Stimulated activated naive B cell treated with anti-CD40 and anti-IgM and Interleukin-4, amounts not matched to agents 10 μg/mL and 1 μg/mL and 100 μg/mL, for 72 hours (primary cell): ENCODE results near the gene ZNF516.
A peak's percentile ranks its signal among the peaks of the same experiment; 100 is the strongest.
"Not testable (repeated sequence)": the region's sequence is repeated elsewhere in the genome, so short reads cannot be mapped to it uniquely, and the experiment has no call there.

Experiments used
- ATAC-seq, 2 donors: fragments of 150-1000 bp; cut with Tn5 transposase; replicated peaks; 2 replicates each; pipeline ENCODE4 v1.10.0; 2021; ENCODE audit warnings: moderate library complexity in 1 of 2
- DNase-seq: peaks from one replicate; pipeline ENCODE4 v3.0.0; 2021
- H3K27ac Mint-ChIP-seq: one replicate; pipeline ENCODE4 v1.8.0; 2022; ENCODE audit warnings: mild to moderate bottlenecking, mixed read lengths
- H3K27me3 Mint-ChIP-seq, 2 donors: one replicate each; pipeline ENCODE4 v1.8.0; 2022; ENCODE audit warnings: mixed read lengths in 2 of 2
- H3K36me3 Mint-ChIP-seq, 2 donors: one replicate each; pipeline ENCODE4 v1.8.0; 2022; ENCODE audit warnings: mixed read lengths in 2 of 2, mild to moderate bottlenecking in 1 of 2
- H3K4me1 Mint-ChIP-seq, 2 donors: one replicate each; pipeline ENCODE4 v1.8.0; 2022; ENCODE audit warnings: mixed read lengths in 2 of 2, mild to moderate bottlenecking in 1 of 2
- H3K4me3 Mint-ChIP-seq, 2 donors: one replicate each; pipeline ENCODE4 v1.8.0; 2022; ENCODE audit warnings: mild to moderate bottlenecking in 2 of 2, mixed read lengths in 2 of 2, moderate library complexity in 1 of 2
- H3K9me3 Mint-ChIP-seq, 2 donors: one replicate each; pipeline ENCODE4 v1.8.0; 2022; ENCODE audit warnings: mixed read lengths in 2 of 2, mild to moderate bottlenecking in 1 of 2

ZNF516 gene

GRCh38 chr18:76475450-76476194 is 19.4 kb downstream of the ZNF516 start:
- no peaks in the 10 kb centered on the region for H3K27me3 Mint-ChIP-seq
- DNase-seq = no peak
- no peaks in the 10 kb centered on the region for H3K9me3 Mint-ChIP-seq
- no peak overlapping the region for H3K4me3 Mint-ChIP-seq
- no peak for ATAC-seq
- no peak overlapping the region for H3K27ac Mint-ChIP-seq
- H3K4me1 Mint-ChIP-seq = peaks cover 30 to 66% of the 10 kb centered on the region in 2 donors
- H3K36me3 Mint-ChIP-seq = peaks cover 6 to 9% of the 10 kb centered on the region in 2 donors

- ATAC-seq (no peak), DNase-seq (no peak)
- Mint-ChIP-seq H3K27me3 (no peaks in the 10 kb centered on the region), H3K36me3 (peaks cover 6 to 9% of the 10 kb centered on the region in 2 donors), H3K27ac (no peak overlapping the region), H3K9me3 (no peaks in the 10 kb centered on the region), H3K4me3 (no peak overlapping the region), H3K4me1 (peaks cover 30 to 63% of the 10 kb centered on the region in 2 donors)
These were observed 20.2 kb downstream of the ZNF516 start for GRCh38 chr18:76474824-76475223.

- not testable (repeated sequence) for H3K9me3 Mint-ChIP-seq, DNase-seq, H3K27ac Mint-ChIP-seq, H3K4me3 Mint-ChIP-seq, H3K27me3 Mint-ChIP-seq, ATAC-seq
- peaks cover 6 to 13% of the 10 kb centered on the region in 2 donors for H3K36me3 Mint-ChIP-seq
- peaks cover 32 to 57% of the 10 kb centered on the region in 2 donors for H3K4me1 Mint-ChIP-seq
These were observed 21.5 kb downstream of the ZNF516 start for GRCh38 chr18:76473521-76473920.

GRCh38 chr18:76472829-76473228 is 22.2 kb downstream of the ZNF516 start:
- Mint-ChIP-seq H3K27me3 (no peaks in the 10 kb centered on the region), H3K36me3 (peaks cover 6 to 15% of the 10 kb centered on the region in 2 donors), H3K9me3 (no peaks in the 10 kb centered on the region), H3K4me1 (peaks cover 32 to 60% of the 10 kb centered on the region in 2 donors), H3K4me3 (no peak overlapping the region), H3K27ac (no peak overlapping the region)
- ATAC-seq (no peak), DNase-seq (no peak)

GRCh38 chr18:76471593-76471992 is 23.4 kb downstream of the ZNF516 start:
- peaks cover 6 to 15% of the 10 kb centered on the region in 2 donors for H3K36me3 Mint-ChIP-seq
- no peaks in the 10 kb centered on the region for H3K9me3 Mint-ChIP-seq
- no peak overlapping the region for H3K4me3 Mint-ChIP-seq
- no peak for ATAC-seq
- no peak for DNase-seq
- no peak overlapping the region for H3K27ac Mint-ChIP-seq
- H3K4me1 Mint-ChIP-seq = peaks cover 30 to 57% of the 10 kb centered on the region in 2 donors
- no peaks in the 10 kb centered on the region for H3K27me3 Mint-ChIP-seq

- Mint-ChIP-seq H3K4me3 (peak overlapping the region in 1 of 2 donors; percentile 2), H3K27me3 (no peaks in the 10 kb centered on the region), H3K4me1 (peaks cover 23 to 36% of the 10 kb centered on the region in 2 donors), H3K9me3 (no peaks in the 10 kb centered on the region), H3K36me3 (peaks cover 9 to 15% of the 10 kb centered on the region in 2 donors), H3K27ac (no peak overlapping the region)
- ATAC-seq = no peak
- DNase-seq = no peak
These were observed 26.4 kb downstream of the ZNF516 start for GRCh38 chr18:76468345-76469304.

- peak overlapping the region; percentile 58 to 74 for H3K4me3 Mint-ChIP-seq
- H3K27ac Mint-ChIP-seq = peak overlapping the region; percentile 71
- ATAC-seq (peak; percentile 44 to 47), DNase-seq (no peak)
- no peaks in the 10 kb centered on the region for H3K9me3 Mint-ChIP-seq
- peaks cover 25 to 36% of the 10 kb centered on the region in 2 donors for H3K4me1 Mint-ChIP-seq
- peaks cover 12 to 15% of the 10 kb centered on the region in 2 donors for H3K36me3 Mint-ChIP-seq
- H3K27me3 Mint-ChIP-seq = no peaks in the 10 kb centered on the region
These were observed 27.5 kb downstream of the ZNF516 start for GRCh38 chr18:76467371-76468190.

- Mint-ChIP-seq H3K27ac (peak overlapping the region; percentile 66), H3K27me3 (no peaks in the 10 kb centered on the region), H3K9me3 (no peaks in the 10 kb centered on the region), H3K4me1 (peaks cover 23 to 36% of the 10 kb centered on the region in 2 donors), H3K36me3 (peaks cover 14 to 16% of the 10 kb centered on the region in 2 donors), H3K4me3 (peak overlapping the region; percentile 39)
- DNase-seq (no peak), ATAC-seq (peak in 1 of 2 donors; percentile 12)
These were observed 28.5 kb downstream of the ZNF516 start for GRCh38 chr18:76466410-76466991.

GRCh38 chr18:76465630-76466409 is 29.2 kb downstream of the ZNF516 start:
- H3K36me3 Mint-ChIP-seq = peaks cover 13 to 17% of the 10 kb centered on the region in 2 donors
- no peaks in the 10 kb centered on the region for H3K9me3 Mint-ChIP-seq
- no peak overlapping the region for H3K4me3 Mint-ChIP-seq
- peak overlapping the region; percentile 66 for H3K27ac Mint-ChIP-seq
- H3K4me1 Mint-ChIP-seq = peaks cover 23 to 36% of the 10 kb centered on the region in 2 donors
- ATAC-seq = no peak
- DNase-seq = no peak
- H3K27me3 Mint-ChIP-seq = no peaks in the 10 kb centered on the region

- DNase-seq (no peak), ATAC-seq (peak in 1 of 2 donors; percentile 34)
- Mint-ChIP-seq H3K27ac (no peak overlapping the region), H3K4me3 (no peak overlapping the region), H3K4me1 (peaks cover 23 to 36% of the 10 kb centered on the region in 2 donors), H3K9me3 (no peaks in the 10 kb centered on the region), H3K27me3 (no peaks in the 10 kb centered on the region), H3K36me3 (peaks cover 20 to 23% of the 10 kb centered on the region in 2 donors)
These were observed 30.5 kb downstream of the ZNF516 start for GRCh38 chr18:76464281-76465259.

- ATAC-seq (no peak), DNase-seq (no peak)
- H3K4me3 Mint-ChIP-seq = no peak overlapping the region
- H3K27me3 Mint-ChIP-seq = no peaks in the 10 kb centered on the region
- H3K4me1 Mint-ChIP-seq = peaks cover 21 to 40% of the 10 kb centered on the region in 2 donors
- H3K27ac Mint-ChIP-seq = no peak overlapping the region
- peaks cover 21 to 30% of the 10 kb centered on the region in 2 donors for H3K36me3 Mint-ChIP-seq
- H3K9me3 Mint-ChIP-seq = no peaks in the 10 kb centered on the region
These were observed 31.2 kb downstream of the ZNF516 start for GRCh38 chr18:76463872-76464271.

- H3K4me1 Mint-ChIP-seq = peaks cover 18 to 40% of the 10 kb centered on the region in 2 donors
- H3K27me3 Mint-ChIP-seq = no peaks in the 10 kb centered on the region
- no peak for ATAC-seq
- DNase-seq = no peak
- H3K4me3 Mint-ChIP-seq = no peak overlapping the region
- H3K27ac Mint-ChIP-seq = no peak overlapping the region
- H3K36me3 Mint-ChIP-seq = peaks cover 18 to 34% of the 10 kb centered on the region in 2 donors
- no peaks in the 10 kb centered on the region for H3K9me3 Mint-ChIP-seq
These were observed 31.7 kb downstream of the ZNF516 start for GRCh38 chr18:76463358-76463757.
